Naive thymus-derived CD4-positive, alpha-beta T cell (primary cell): ENCODE results near the gene ELK3. TPM values are rescaled to one million over a fixed set of nuclear protein-coding genes. Genes with fewer than 3 reads are reported as not detected.
A peak's percentile ranks its signal among the peaks of the same experiment; 100 is the strongest.

Source experiments
- ATAC-seq: fragments of 150-1000 bp; cut with Tn5 transposase; 2 replicates; pipeline ENCODE4 v1.10.0; 2021; ENCODE audit warnings: mild to moderate bottlenecking, moderate library complexity
- CTCF ChIA-PET: fragments of 350-600 bp; sonication (Branson Sonifier 250); formaldehyde crosslinking; loops from one replicate; lab custom pipeline; 2021; ENCODE audit warnings: antibody characterized with exemption; lab: Charles Lee
- POLR2A ChIA-PET: fragments of 350-600 bp; sonication (Branson Sonifier 250); formaldehyde crosslinking; loops from one replicate; lab custom pipeline; 2021; ENCODE audit warnings: antibody characterized with exemption, inconsistent platforms; lab: Charles Lee
- DNase-seq, 9 donors: peaks; one replicate each; pipeline versions ENCODE4 v3.0.0 to v3.0.0-alpha.2; 2020 to 2022; ENCODE audit warnings: mixed read lengths in 1 of 9
- H3K27ac ChIP-seq: one replicate; pipeline ENCODE4 v1.7.0; 2013; ENCODE audit warnings: mild to moderate bottlenecking, low read depth, low read length, moderate library complexity
- H3K27me3 ChIP-seq, 2 donors: one replicate each; pipeline ENCODE4 v1.7.0; 2013; ENCODE audit warnings: low read length in 2 of 2, mild to moderate bottlenecking in 2 of 2, moderate library complexity in 2 of 2; ENCODE audit not compliant: control insufficient read depth in 2 of 2, insufficient read depth in 2 of 2
- H3K36me3 ChIP-seq, 3 experiments: 1 replicate in 2 of 3; 2 replicates in 1 of 3; pipeline ENCODE4 v1.7.0; 2013; ENCODE audit warnings: low read length in 3 of 3, mild to moderate bottlenecking in 3 of 3, moderate library complexity in 1 of 3; ENCODE audit not compliant: insufficient read depth in 3 of 3, control insufficient read depth in 2 of 3
- H3K4me1 ChIP-seq, 2 donors: one replicate each; pipeline ENCODE4 v1.7.0; 2013; ENCODE audit warnings: low read length in 2 of 2, mild to moderate bottlenecking in 2 of 2, moderate library complexity in 1 of 2; ENCODE audit not compliant: control insufficient read depth in 2 of 2, insufficient read depth in 2 of 2
- H3K4me3 ChIP-seq: 2 replicates; pipeline ENCODE4 v1.7.0; 2013; ENCODE audit warnings: mild to moderate bottlenecking, low read length
- H3K9me3 ChIP-seq, 3 experiments: 1 replicate in 2 of 3; 2 replicates in 1 of 3; pipeline ENCODE4 v1.7.0; 2013; ENCODE audit warnings: low read length in 3 of 3; ENCODE audit not compliant: control insufficient read depth in 2 of 3
- H3K27ac Mint-ChIP-seq, 9 donors: one replicate each; pipeline ENCODE4 v1.8.0; 2020 to 2022; ENCODE audit warnings: mixed read lengths in 9 of 9, mild to moderate bottlenecking in 8 of 9, moderate library complexity in 5 of 9, inconsistent platforms in 2 of 9
- H3K27me3 Mint-ChIP-seq, 5 donors: one replicate each; pipeline ENCODE4 v1.8.0; 2021 to 2022; ENCODE audit warnings: mixed read lengths in 5 of 5, mild to moderate bottlenecking in 1 of 5
- H3K36me3 Mint-ChIP-seq, 5 donors: one replicate each; pipeline ENCODE4 v1.8.0; 2020 to 2022; ENCODE audit warnings: mixed read lengths in 5 of 5, mild to moderate bottlenecking in 3 of 5, inconsistent platforms in 1 of 5
- H3K4me1 Mint-ChIP-seq, 7 donors: one replicate each; pipeline ENCODE4 v1.8.0; 2020 to 2022; ENCODE audit warnings: mixed read lengths in 7 of 7, mild to moderate bottlenecking in 3 of 7, inconsistent platforms in 1 of 7
- H3K4me3 Mint-ChIP-seq, 10 donors: one replicate each; pipeline ENCODE4 v1.8.0; 2020 to 2022; ENCODE audit warnings: mild to moderate bottlenecking in 10 of 10, mixed read lengths in 10 of 10, moderate library complexity in 6 of 10, inconsistent platforms in 2 of 10
- H3K9me3 Mint-ChIP-seq, 11 donors: one replicate each; pipeline ENCODE4 v1.8.0; 2020 to 2022; ENCODE audit warnings: mixed read lengths in 11 of 11, mild to moderate bottlenecking in 4 of 11, inconsistent platforms in 1 of 11, moderate library complexity in 1 of 11
- intact Hi-C, 2 donors: fragments of 100-400 bp; cut with micrococcal nuclease; formaldehyde crosslinking; loops; one replicate each; pipeline ENCODE4 v1.15.1; 2023
- polyA plus RNA-seq, 2 donors: library from polyadenylated mRNA; unstranded; fragments of 300-500 nt; fragmentation: Illumina TruSeq; gene quantifications; one replicate each; pipeline ENCODE4 v1.2.3, GENCODE V29; 2021
- total RNA-seq, 6 experiments: library from RNA in 5 of 6; stranded (reverse) in 5 of 6; gene quantifications; 1 replicate in 5 of 6; 2 replicates in 1 of 6; pipeline ENCODE4 v1.2.3 and lab custom pipeline; 2021 to 2026

The ELK3 gene
- total and polyA plus RNA-seq, 7 experiments from 2014 or later: 16.8 to 52.3 (median 29.4) TPM

GRCh38 chr12:96256672-96257361 is 62.6 kb downstream of the ELK3 start:
- H3K27ac Mint-ChIP-seq: no peak overlapping the region

GRCh38 chr12:96257550-96258103 is 63.5 kb downstream of the ELK3 start:
- Histone ChIP-seq H3K4me1 (peaks cover 0 to 5% of the 10 kb centered on the region in 2 donors), H3K27ac (peak overlapping the region; percentile 38), H3K36me3 (peaks cover 0 to 26% (median 5%) of the 10 kb centered on the region in 3 experiments), H3K27me3 (no peaks in the 10 kb centered on the region), H3K4me3 (no peak overlapping the region), H3K9me3 (no peaks in the 10 kb centered on the region)
- DNase-seq: no peak
- Mint-ChIP-seq H3K4me3 (peak overlapping the region in 2 of 10 donors; percentile 9 to 16), H3K9me3 (peaks cover 0 to 4% (median 0%) of the 10 kb centered on the region in 11 donors), H3K27ac (no peak overlapping the region), H3K27me3 (no peaks in the 10 kb centered on the region), H3K36me3 (peaks cover 0 to 36% (median 18%) of the 10 kb centered on the region in 5 donors), H3K4me1 (peaks cover 11 to 21% (median 15%) of the 10 kb centered on the region in 7 donors)
- intact Hi-C loops: loop anchor here in 1 of 2 donors (1.0 kb wide), 1 partner anchor 15 kb away; no protein-coding TSS in a partner anchor
- ATAC-seq: no peak
- CTCF ChIA-PET: interaction anchor here (1.1 kb wide), 1 partner anchor 143 kb away, joined by 3 read pairs; no protein-coding TSS in a partner anchor
- POLR2A ChIA-PET: interaction anchor here (1.2 kb wide), 1 partner anchor 9 kb away, joined by 4 read pairs; no protein-coding TSS in a partner anchor

More at GRCh38 chr12:96256672-96257361, 62.6 kb downstream of the ELK3 start:
- Mint-ChIP-seq H3K4me1 (peaks cover 16 to 28% (median 20%) of the 10 kb centered on the region in 7 donors), H3K9me3 (peaks cover 0 to 4% (median 0%) of the 10 kb centered on the region in 11 donors), H3K36me3 (peaks cover 0 to 40% (median 25%) of the 10 kb centered on the region in 5 donors), H3K4me3 (no peak overlapping the region), H3K27me3 (no peaks in the 10 kb centered on the region)
- DNase-seq (no peak), ATAC-seq (no peak)
- POLR2A ChIA-PET: interaction anchor here (0.6 kb wide), 1 partner anchor 249 kb away, joined by 5 read pairs; no protein-coding TSS in a partner anchor
- CTCF ChIA-PET: interaction anchor here (1.1 kb wide), 1 partner anchor 144 kb away, joined by 3 read pairs; no protein-coding TSS in a partner anchor
- Histone ChIP-seq H3K4me1 (peaks cover 0 to 5% of the 10 kb centered on the region in 2 donors), H3K27me3 (no peaks in the 10 kb centered on the region), H3K4me3 (no peak overlapping the region), H3K36me3 (peaks cover 0 to 29% (median 4%) of the 10 kb centered on the region in 3 experiments), H3K9me3 (no peaks in the 10 kb centered on the region), H3K27ac (peak overlapping the region; percentile 19)
- intact Hi-C loops: no loop called here

- peak overlapping the region in 1 of 10 donors; percentile 9 for H3K4me3 Mint-ChIP-seq
- H3K36me3 Mint-ChIP-seq: peaks cover 0 to 34% (median 19%) of the 10 kb centered on the region in 5 donors
- ChIA-PET POLR2A (interaction anchor here (1.2 kb wide), 1 partner anchor 9 kb away, joined by 4 read pairs; no protein-coding TSS in a partner anchor), CTCF (interaction anchor here (1.1 kb wide), 1 partner anchor 143 kb away, joined by 3 read pairs; no protein-coding TSS in a partner anchor)
- intact Hi-C loops: loop anchor here in 1 of 2 donors (1.0 kb wide), 1 partner anchor 16 kb away; no protein-coding TSS in a partner anchor
- Histone ChIP-seq H3K27ac (peak overlapping the region; percentile 38), H3K36me3 (peaks cover 0 to 32% (median 5%) of the 10 kb centered on the region in 3 experiments), H3K4me3 (no peak overlapping the region), H3K9me3 (no peaks in the 10 kb centered on the region), H3K4me1 (peaks cover 0 to 5% of the 10 kb centered on the region in 2 donors), H3K27me3 (no peaks in the 10 kb centered on the region)
- no peak overlapping the region for H3K27ac Mint-ChIP-seq
- peak; percentile 77 for ATAC-seq
- peaks cover 9 to 18% (median 15%) of the 10 kb centered on the region in 7 donors for H3K4me1 Mint-ChIP-seq
- no peaks in the 10 kb centered on the region for H3K27me3 Mint-ChIP-seq
- H3K9me3 Mint-ChIP-seq: peaks cover 0 to 4% (median 0%) of the 10 kb centered on the region in 11 donors
- DNase-seq: peak in 5 of 9 donors; percentile 21 to 44 (median 24)
These were observed 64.2 kb downstream of the ELK3 start for GRCh38 chr12:96258104-96258961.

- H3K4me3 ChIP-seq: no peak overlapping the region
- peak overlapping the region in 7 of 9 donors; percentile 56 to 80 (median 73) for H3K27ac Mint-ChIP-seq
- ATAC-seq: no peak
- peaks cover 6 to 43% (median 33%) of the 10 kb centered on the region in 5 donors for H3K36me3 Mint-ChIP-seq
- DNase-seq: no peak
- no peaks in the 10 kb centered on the region for H3K9me3 ChIP-seq
- H3K27me3 Mint-ChIP-seq: no peaks in the 10 kb centered on the region
- peaks cover 6 to 25% (median 12%) of the 10 kb centered on the region in 7 donors for H3K4me1 Mint-ChIP-seq
- H3K27ac ChIP-seq: no peak overlapping the region
- intact Hi-C loops: no loop called here
- POLR2A ChIA-PET: no interaction called here
- H3K27me3 ChIP-seq: no peaks in the 10 kb centered on the region
- CTCF ChIA-PET: interaction anchor here (1.2 kb wide), 1 partner anchor 257 kb away, joined by 3 read pairs; no protein-coding TSS in a partner anchor
- H3K36me3 ChIP-seq: peaks cover 0 to 31% (median 5%) of the 10 kb centered on the region in 3 experiments
- no peak overlapping the region for H3K4me3 Mint-ChIP-seq
- peaks cover 0 to 5% of the 10 kb centered on the region in 2 donors for H3K4me1 ChIP-seq
- H3K9me3 Mint-ChIP-seq: peaks cover 0 to 2% (median 0%) of the 10 kb centered on the region in 11 donors
These were observed 66.1 kb downstream of the ELK3 start for GRCh38 chr12:96260231-96260630.

GRCh38 chr12:96260644-96261043 is 66.5 kb downstream of the ELK3 start:
- Mint-ChIP-seq H3K27me3 (no peaks in the 10 kb centered on the region), H3K36me3 (peaks cover 8 to 43% (median 31%) of the 10 kb centered on the region in 5 donors), H3K9me3 (peaks cover 0 to 2% (median 0%) of the 10 kb centered on the region in 11 donors), H3K4me3 (peak overlapping the region in 1 of 10 donors; percentile 34), H3K4me1 (peaks cover 5 to 27% (median 12%) of the 10 kb centered on the region in 7 donors), H3K27ac (peak overlapping the region in 8 of 9 donors; percentile 11 to 80 (median 71))
- peak overlapping the region; percentile 27 for H3K27ac ChIP-seq
- no peak for ATAC-seq
- peaks cover 0 to 5% of the 10 kb centered on the region in 2 donors for H3K4me1 ChIP-seq
- intact Hi-C loops: no loop called here
- no peak overlapping the region for H3K4me3 ChIP-seq
- H3K27me3 ChIP-seq: no peaks in the 10 kb centered on the region
- H3K9me3 ChIP-seq: no peaks in the 10 kb centered on the region
- ChIA-PET POLR2A (no interaction called here), CTCF (interaction anchor here (1.2 kb wide), 2 partner anchors 140 to 257 kb away, joined by 3 read pairs; partner anchors contain the start of gene CDK17)
- no peak for DNase-seq
- peaks cover 0 to 31% (median 5%) of the 10 kb centered on the region in 3 experiments for H3K36me3 ChIP-seq
